ENCODE data around the gene OR7G2. TPM values are rescaled to one million over a fixed set of nuclear protein-coding genes. Genes with fewer than 3 reads are reported as not detected.

OR7G2 gene
- total RNA-seq, result not detected

DNA sequence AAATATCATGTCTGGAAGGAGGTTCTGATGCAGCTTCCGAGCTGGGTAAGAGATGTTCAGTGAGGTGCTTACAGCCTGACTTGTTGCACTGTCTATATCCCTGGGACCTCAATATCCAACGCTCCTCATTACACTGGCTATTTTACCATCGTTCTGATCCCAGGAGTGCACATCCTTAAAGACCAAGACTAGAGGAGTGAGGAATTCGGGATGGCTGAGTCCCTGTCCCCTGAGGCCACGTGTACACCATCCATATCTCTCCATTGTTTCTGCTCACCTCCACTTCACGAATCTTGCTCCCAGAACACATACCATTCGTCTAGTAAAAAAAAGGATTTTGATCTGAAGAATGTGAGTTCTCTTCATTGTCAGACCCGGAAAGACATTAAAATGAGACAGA is at the start of gene OR7G2:
Gene OR7G2 (minus strand): TSS at position 101 of the 400 bp plus-strand sequence. CDS start 4,232 bp downstream, outside the sequence.

GRCh38 chr19:9140159-9140874 is 33.0 kb upstream of the OR7G2 start, which contains the start of gene ZNF317:
Gene ZNF317, plus strand, starts transcription at chr19:9140397. Its CDS starts 15,620 bp downstream, at chr19:9156017.

GRCh38 chr19:9126900-9127405 is 19.7 kb upstream of the OR7G2 start, which contains the start of gene OR7G3:
Gene OR7G3, minus strand, starts transcription at chr19:9126950. Its CDS starts 0 bp downstream, at chr19:9126950.

DNA sequence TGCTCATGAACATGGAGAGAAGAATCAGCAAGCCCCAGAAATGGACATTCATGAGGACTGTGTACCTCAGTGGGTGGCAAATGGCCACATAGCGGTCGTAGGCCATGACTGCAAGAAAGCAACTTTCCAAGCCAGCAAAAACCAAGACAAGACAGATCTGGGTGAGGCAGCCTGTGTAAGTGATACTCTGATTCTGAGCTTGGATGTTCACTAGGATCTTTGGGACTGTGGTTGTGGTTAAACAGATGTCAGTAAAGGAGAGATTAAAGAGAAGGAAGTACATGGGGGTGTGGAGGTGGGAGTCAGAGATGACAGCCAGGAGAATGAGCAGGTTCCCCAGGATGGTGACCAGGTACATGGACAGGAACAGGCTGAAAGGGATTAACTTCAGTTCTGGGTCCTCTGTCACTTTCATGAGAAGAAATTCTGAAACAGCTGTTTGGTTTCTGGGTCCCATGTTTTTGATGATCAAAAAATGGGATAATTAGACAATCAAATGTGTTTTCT is 8.1 kb upstream of the OR7G2 start, which contains the start of gene OR7G1:
Gene OR7G1 (minus strand): TSS at position 457 of the 507 bp plus-strand sequence. CDS start 0 bp downstream, at position 457.

DNA sequence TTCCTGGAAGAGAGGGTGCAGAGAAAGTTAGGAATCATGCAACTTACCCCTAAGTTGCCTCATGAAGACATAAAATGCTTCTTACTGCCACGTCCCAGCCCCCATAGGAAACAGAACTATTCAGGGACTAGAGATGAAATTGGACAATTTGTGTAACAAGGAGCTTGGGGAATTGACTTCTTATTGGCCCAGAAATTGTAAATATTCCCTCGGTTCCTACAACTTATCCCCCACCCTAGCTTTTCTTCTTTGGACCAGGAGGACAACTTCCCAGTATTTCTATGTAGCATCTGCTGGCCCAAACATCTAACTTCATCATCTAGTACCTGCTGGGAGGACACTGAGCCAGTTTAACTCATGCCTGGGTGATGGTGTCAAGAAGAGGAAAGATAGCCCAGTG is 20.5 kb downstream of the OR7G2 start, which contains the start of gene OR1M1:
Gene OR1M1 (plus strand): TSS at position 301 of the 400 bp plus-strand sequence. CDS start 6,184 bp downstream, outside the sequence.

Small RNAs within 50 kb of the gene (small RNA-seq; reads per million reads assigned to genes)
- not detected for gene OR1M4P (ENCODE audit: low replicate concordance)

Other genes starting within 250 kb of the OR7G2 start
- 0.06 TPM for gene MUC16, start 97.1 kb downstream of the OR7G2 start, total RNA-seq
- not detected for gene OR1M1, start 20.4 kb downstream of the OR7G2 start, total RNA-seq
- gene OR7G1, start 8.3 kb upstream of the OR7G2 start, total RNA-seq, result not detected
- not detected for gene OR7G3, start 19.5 kb upstream of the OR7G2 start, total RNA-seq
- gene ZNF317, start 32.9 kb upstream of the OR7G2 start, total RNA-seq, result 25.3 TPM
- gene OR7D2, start 71.5 kb upstream of the OR7G2 start, total RNA-seq, result 0.12 TPM
- gene OR7D4, start 112.1 kb upstream of the OR7G2 start, total RNA-seq, result not detected
- gene OR7E24, start 143.5 kb upstream of the OR7G2 start, total RNA-seq, result not detected
- 11.2 TPM for gene ZNF699, start 202.4 kb upstream of the OR7G2 start, total RNA-seq
- gene ZNF559, start 216.7 kb upstream of the OR7G2 start, total RNA-seq, result 39.2 TPM

All from metanephros (tissue), 2 donors.